Mesodermal cell (in vitro differentiated cells): ENCODE results near the gene INCENP.

Experiments used
- H3K27ac ChIP-seq: 2 replicates; pipeline ENCODE4 v1.7.0; 2013; ENCODE audit warnings: mild to moderate bottlenecking, low read depth, low read length, moderate library complexity; ENCODE audit not compliant: severe bottlenecking
- H3K36me3 ChIP-seq: 2 replicates; pipeline ENCODE4 v1.7.1; 2013; ENCODE audit warnings: mild to moderate bottlenecking, low read length, moderate library complexity; ENCODE audit not compliant: control insufficient read depth, insufficient read depth
- H3K4me1 ChIP-seq: one replicate; pipeline ENCODE4 v1.7.1; 2013; ENCODE audit warnings: mild to moderate bottlenecking, low read length; ENCODE audit not compliant: insufficient read depth, control insufficient read depth, poor library complexity, severe bottlenecking
- H3K4me3 ChIP-seq: 2 replicates; pipeline ENCODE4 v1.7.0; 2013; ENCODE audit warnings: low read length, control low read depth, mild to moderate bottlenecking; ENCODE audit not compliant: insufficient read depth, poor library complexity, severe bottlenecking; ENCODE audit errors: extremely low read depth
- H3K9me3 ChIP-seq: 2 replicates; pipeline ENCODE4 v1.7.1; 2013; ENCODE audit warnings: mild to moderate bottlenecking, low read length, moderate library complexity; ENCODE audit not compliant: control insufficient read depth
- WGBS, 2 experiments: methylation state at CpG; one replicate each; pipeline ENCODE4 v1.1.5; 2013; ENCODE audit warnings: missing lambda C conversion rate in 2 of 2; ENCODE audit not compliant: insufficient coverage in 2 of 2; 5-methylcytosine and 5-hydroxymethylcytosine counted together

INCENP gene

GRCh38 chr11:62132689-62133293 lies 9.0 kb downstream of the INCENP start:
- Histone ChIP-seq H3K4me3 (no peak overlapping the region), H3K36me3 (peaks cover 91% of the 10 kb centered on the region)
- WGBS, 2 experiments, result 100% methylated on average over 4 of the region's 6 CpGs; no CpG with 5 or more reads in 1 of the 2 experiments

GRCh38 chr11:62133328-62134065 lies 9.7 kb downstream of the INCENP start:
- Histone ChIP-seq H3K27ac (no peak overlapping the region), H3K9me3 (no peaks in the 10 kb centered on the region), H3K4me3 (no peak overlapping the region), H3K4me1 (no peaks in the 10 kb centered on the region), H3K36me3 (peaks cover 91% of the 10 kb centered on the region)
- WGBS, 2 experiments, result 91 to 98% methylated on average over 7 to 15 of the region's 16 CpGs

More at GRCh38 chr11:62132689-62133293, 9.0 kb downstream of the INCENP start:
- H3K27ac ChIP-seq, result no peak overlapping the region
- no peaks in the 10 kb centered on the region for H3K4me1 ChIP-seq
- no peaks in the 10 kb centered on the region for H3K9me3 ChIP-seq

- no peak overlapping the region for H3K4me3 ChIP-seq
- no peaks in the 10 kb centered on the region for H3K9me3 ChIP-seq
- WGBS, 2 experiments, result 92 to 94% methylated on average over 5 to 6 of the region's 7 CpGs
- peaks cover 93% of the 10 kb centered on the region for H3K36me3 ChIP-seq
- no peaks in the 10 kb centered on the region for H3K4me1 ChIP-seq
- no peak overlapping the region for H3K27ac ChIP-seq
Observed at GRCh38 chr11:62137276-62137861, 13.6 kb downstream of the INCENP start.

GRCh38 chr11:62137881-62138629 lies 14.2 kb downstream of the INCENP start:
- Histone ChIP-seq H3K27ac (no peak overlapping the region), H3K4me3 (no peak overlapping the region)
- 95 to 100% methylated on average over 8 of the region's 14 CpGs for WGBS, 2 experiments

GRCh38 chr11:62138630-62139425 lies 15.0 kb downstream of the INCENP start:
- no peaks in the 10 kb centered on the region for H3K4me1 ChIP-seq
- peaks cover 91% of the 10 kb centered on the region for H3K36me3 ChIP-seq
- H3K9me3 ChIP-seq, result no peaks in the 10 kb centered on the region
- no peak overlapping the region for H3K4me3 ChIP-seq
- no peak overlapping the region for H3K27ac ChIP-seq
- 96 to 98% methylated on average over 16 to 17 of the region's 17 CpGs for WGBS, 2 experiments

More at GRCh38 chr11:62137881-62138629, 14.2 kb downstream of the INCENP start:
- H3K4me1 ChIP-seq, result no peaks in the 10 kb centered on the region
- no peaks in the 10 kb centered on the region for H3K9me3 ChIP-seq
- H3K36me3 ChIP-seq, result peaks cover 91% of the 10 kb centered on the region

GRCh38 chr11:62139526-62140303 lies 15.9 kb downstream of the INCENP start:
- no peaks in the 10 kb centered on the region for H3K4me1 ChIP-seq
- peaks cover 95% of the 10 kb centered on the region for H3K36me3 ChIP-seq
- H3K4me3 ChIP-seq, result no peak overlapping the region
- H3K27ac ChIP-seq, result no peak overlapping the region
- no peaks in the 10 kb centered on the region for H3K9me3 ChIP-seq
- WGBS, 2 experiments, result 94 to 98% methylated on average over 14 to 22 of the region's 24 CpGs

- Histone ChIP-seq H3K9me3 (no peaks in the 10 kb centered on the region), H3K36me3 (peaks cover 96% of the 10 kb centered on the region), H3K4me3 (no peak overlapping the region), H3K4me1 (no peaks in the 10 kb centered on the region), H3K27ac (no peak overlapping the region)
- 94 to 97% methylated on average over 17 to 24 of the region's 24 CpGs for WGBS, 2 experiments
Observed at GRCh38 chr11:62140304-62141110, 16.7 kb downstream of the INCENP start.

- Histone ChIP-seq H3K9me3 (no peaks in the 10 kb centered on the region), H3K27ac (no peak overlapping the region), H3K4me3 (no peak overlapping the region), H3K4me1 (no peaks in the 10 kb centered on the region), H3K36me3 (peaks cover 97% of the 10 kb centered on the region)
- WGBS, 2 experiments, result 92 to 95% methylated on average over 15 of the region's 22 CpGs
Observed at GRCh38 chr11:62141111-62142042, 17.6 kb downstream of the INCENP start.
